Skin of body (tissue), 2 donors: ENCODE measurements around the gene KRT14. TPM values are rescaled to one million over a fixed set of nuclear protein-coding genes. Genes with fewer than 3 reads are reported as not detected.
"Not testable (repeated sequence)": the region's sequence is repeated elsewhere in the genome, so short reads cannot be mapped to it uniquely, and the experiment has no call there.

ENCODE experiments used
- DNase-seq: peaks from one replicate; lab custom pipeline; 2025; lab: John Stamatoyannopoulos, UW
- total RNA-seq: library from RNA; depleted of rRNA; stranded (reverse); fragments of >200 nt; gene quantifications from one replicate; pipeline ENCODE4 v1.2.3, GENCODE V29; 2014

KRT14 gene
- total RNA-seq, 1 donor from 2014 or later = 763 TPM

DNA sequence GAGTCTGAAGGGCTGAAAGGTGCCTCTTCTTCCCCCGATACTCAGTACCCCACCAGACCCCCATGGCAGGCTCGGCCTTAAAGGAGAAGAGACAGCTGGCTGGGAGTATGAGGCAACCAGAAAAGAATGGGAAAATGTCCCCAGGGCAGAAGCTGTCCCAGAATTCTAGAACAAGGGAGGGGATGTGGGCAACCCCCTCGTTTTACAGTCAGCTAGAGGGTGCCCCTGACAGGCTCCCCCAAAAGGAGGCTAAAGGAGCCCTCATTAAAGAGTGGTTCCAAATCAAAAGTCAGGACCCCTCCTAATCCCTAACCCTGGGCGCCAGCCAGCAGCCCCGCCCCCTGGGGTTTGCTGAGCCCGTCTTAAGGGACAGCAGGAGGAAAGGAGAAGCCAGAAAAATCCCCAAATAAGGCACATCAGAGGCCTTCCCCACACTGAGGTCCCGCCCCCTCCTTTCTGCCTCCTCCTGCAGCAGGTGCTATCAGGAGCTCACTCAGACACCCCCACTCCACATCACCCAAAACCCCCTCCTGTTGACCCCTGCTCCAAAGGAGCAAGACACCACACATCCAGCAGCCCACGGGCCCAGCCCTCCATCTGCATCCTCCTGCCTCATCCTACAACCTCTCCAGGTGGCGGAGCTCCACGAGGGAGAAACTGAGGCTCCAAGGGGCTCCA, 36.6 kb upstream of the KRT14 start:
- not testable (repeated sequence) for DNase-seq

DNA sequence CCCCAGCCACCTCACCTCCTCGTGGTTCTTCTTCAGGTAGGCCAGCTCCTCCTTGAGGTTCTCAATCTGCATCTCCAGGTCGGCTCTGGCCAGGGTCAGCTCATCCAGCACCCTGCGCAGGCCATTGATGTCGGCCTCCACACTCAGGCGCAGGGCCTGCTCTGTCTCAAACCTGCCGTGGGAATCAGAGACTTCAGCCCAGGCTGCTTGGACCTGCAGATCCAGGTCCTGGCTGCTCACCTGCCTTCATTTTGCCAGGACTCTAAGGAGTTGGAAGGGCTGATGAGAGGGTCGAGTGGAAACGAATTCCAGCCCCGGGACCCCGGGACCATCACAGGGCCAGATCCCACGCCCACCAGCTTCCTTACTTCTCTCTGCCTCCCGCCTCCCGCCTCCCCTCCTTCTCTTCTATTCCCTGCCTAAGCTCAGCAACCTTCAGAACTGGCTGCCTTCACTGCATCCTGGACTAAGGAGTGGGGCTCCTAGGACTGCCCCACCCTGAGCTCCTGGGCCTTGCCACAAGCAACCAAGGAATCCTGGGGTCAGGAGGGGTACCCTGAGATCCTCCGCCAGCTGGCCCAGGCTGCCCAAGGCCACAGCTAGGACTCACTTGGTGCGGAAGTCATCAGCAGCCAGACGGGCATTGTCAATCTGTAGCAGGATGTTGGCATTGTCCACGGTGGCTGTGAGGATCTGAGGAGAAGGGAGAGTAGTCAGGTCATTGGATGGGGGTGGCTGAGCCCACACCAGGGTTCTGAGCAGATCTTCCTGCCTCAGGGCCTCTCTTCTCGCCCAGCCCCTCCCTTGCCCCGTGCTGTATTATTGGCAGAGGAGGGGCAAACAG, 35.9 kb upstream of the KRT14 start:
- not testable (repeated sequence) for DNase-seq

DNA sequence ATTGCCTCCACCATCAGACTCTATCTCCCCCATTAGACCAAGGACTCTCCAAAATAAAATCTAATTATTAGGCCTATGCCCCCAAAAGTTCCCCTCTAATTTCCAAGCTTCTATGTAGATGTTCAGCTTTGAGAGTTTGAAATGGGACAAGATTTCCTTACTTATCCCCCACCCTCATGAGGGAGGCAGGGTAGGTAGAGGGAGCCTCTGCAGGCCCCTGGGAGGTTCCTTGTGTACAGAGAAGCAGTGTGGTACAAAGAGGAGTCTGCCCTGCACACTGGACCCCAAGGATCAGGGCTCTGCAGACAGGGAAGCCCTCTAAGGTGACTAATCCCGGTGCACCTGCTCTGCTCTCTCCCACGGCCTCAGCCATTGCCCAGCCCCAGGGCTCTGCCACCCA, 35.2 kb upstream of the KRT14 start:
- DNase-seq = no peak

DNA sequence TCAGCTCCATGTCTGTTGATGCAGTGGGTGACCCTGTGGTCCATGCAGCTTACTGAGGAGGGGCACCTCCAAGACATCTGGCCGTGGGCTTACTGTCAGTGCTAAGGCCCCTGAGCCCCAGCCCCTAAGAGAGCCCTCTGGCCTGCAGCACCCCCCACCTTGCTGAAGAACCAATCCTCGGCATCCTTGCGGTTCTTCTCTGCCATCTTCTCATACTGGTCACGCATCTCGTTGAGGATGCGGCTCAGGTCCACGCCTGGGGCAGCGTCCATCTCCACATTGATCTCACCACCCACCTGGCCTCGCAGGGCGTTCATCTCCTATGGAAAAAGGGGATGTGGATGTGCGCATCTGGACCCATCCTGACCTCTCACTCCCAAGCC, 34.7 kb upstream of the KRT14 start:
- DNase-seq = not testable (repeated sequence)

DNA sequence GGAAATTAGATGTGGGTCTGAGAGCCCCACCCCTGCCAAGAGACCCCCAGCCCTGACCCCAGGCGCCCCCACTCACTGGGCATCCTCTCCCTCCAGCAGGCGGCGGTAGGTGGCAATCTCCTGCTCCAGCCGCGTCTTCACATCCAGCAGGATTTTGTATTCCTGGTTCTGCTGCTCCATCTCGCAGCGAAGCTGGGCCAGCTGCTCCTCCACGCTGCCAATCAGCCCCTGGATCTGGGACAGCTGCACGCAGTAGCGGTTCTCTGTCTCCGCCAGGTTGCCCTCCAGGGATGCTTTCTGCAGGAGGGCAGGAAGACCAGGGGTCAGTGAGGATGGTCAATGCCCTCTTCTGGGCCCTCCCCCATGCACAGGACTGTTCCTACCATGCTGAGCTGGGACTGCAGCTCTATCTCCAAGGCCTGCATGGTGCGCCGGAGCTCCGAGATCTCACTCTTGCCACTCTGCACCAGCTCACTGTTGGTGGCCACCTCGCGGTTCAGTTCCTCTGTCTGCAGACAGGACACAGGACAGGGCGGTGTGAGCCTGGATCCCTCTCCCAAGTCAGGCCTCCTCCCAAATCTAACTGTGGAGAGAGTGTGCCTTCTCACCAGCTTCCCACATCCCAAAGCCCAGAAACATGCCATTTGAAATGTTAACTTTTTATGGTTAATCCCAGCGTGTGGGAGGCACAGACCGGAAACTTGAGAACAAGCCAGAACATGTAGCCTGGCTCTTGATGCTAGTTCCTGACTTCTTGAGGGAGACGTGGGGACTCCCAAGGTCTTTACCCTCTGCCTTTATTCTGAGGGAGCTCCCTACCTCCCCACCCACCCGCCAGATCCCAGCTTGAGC, 34.1 kb upstream of the KRT14 start:
- no peak for DNase-seq

DNA sequence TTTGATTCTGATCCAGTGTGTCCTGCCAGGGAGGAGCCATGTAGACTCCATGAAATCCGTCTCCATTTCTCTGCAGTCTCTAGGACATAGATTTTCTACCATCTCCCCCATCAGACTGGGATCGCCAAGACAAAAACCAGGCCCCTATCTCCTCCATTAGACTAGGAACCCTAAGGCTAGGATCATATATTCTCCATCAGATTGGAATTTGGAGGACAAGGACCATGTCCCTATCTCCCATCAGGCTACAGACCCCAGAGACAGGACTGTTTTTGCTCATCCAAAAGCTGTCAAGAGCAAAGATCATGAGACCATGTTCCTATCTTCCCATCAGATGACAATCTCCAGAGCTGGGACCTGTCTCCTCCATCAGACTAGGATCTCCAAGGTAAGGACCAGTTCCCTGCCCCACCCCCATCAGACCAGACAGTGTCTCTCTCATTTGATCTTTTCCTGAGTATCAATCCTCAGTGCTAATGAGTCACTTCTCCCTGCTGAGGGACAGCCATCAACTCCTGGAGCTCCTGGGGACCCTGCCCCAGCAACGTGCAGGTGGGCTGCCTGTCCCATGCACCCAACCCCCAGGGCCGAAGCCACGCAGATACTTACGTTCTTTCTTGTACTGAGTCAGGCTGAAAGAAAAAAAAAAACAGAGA, 33.4 kb upstream of the KRT14 start:
- DNase-seq = not testable (repeated sequence)

DNA sequence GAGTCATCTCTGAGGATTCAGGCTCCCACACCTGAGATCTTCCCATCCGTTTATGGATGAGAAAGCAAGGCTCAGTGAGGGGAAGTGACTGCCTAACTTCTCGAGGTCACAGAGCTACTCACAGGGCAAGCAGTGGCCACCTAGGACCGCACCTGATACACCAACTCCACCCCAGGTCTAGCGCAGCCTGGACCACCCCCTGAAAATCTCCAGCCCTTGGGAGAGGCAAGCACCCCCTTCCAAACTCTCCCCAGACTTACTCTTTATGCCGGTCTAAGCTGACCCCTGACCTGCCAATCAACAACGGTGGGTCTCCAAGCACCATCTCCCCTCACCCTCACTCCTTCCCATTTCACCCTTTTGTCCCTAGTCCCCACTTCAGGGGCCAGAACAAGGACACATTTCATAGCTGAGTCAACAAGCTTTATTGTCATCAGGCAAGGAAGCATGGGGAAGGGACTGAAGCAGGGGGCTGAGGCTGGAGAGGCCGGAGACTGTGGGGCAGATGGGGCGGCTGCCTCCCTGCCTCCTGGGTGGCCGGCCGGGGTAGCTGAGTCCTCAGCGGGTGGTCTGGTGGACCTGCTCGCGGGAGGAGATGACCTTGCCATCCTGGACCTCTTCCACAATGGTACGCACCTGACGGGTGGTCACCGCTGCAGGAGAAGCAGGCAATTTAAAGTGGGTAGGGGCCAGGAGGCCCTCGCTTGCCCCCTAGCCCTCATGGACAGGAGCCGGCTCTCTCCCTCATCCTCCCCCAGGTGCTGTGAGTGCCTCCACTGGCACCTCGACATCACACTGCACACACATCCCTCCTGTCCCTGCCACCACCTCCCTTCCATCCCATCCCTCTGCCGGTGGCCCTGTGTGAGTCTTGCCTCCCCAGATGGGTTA, 32.6 kb upstream of the KRT14 start:
- DNase-seq = no peak

DNA sequence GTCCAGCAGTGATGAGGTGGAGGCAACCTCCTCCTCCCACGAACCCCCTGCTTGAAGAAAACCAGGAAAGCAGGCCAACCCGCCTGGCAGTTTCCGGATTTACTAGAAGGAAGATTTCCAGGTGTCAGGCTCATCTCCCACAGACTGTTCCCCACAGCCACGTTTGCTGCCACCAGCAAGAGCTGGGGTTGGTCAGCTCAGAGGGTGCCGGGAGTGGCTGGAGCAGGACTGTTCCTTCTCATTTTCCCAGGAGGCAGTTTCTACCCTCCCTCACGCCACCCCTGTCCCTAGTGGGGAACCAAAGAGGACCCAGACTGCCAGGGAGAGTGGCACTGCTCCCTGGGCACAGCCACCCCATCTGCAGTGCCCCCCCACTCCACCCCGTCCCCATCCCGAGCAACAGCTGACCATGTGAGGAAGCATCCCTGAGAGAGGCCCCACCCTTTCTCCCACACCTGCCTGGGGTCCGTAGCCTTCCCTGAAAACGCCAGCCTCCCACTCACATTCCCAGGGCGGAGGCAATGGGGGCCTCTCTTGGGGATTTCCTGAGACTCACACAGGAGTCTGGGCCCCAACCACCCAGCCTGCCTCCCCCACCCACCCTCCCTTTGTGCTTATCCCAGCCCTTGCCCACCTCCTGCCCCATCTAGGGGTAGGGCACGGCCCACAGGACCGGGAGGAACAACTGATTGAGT, 31.8 kb upstream of the KRT14 start:
- no peak for DNase-seq

DNA sequence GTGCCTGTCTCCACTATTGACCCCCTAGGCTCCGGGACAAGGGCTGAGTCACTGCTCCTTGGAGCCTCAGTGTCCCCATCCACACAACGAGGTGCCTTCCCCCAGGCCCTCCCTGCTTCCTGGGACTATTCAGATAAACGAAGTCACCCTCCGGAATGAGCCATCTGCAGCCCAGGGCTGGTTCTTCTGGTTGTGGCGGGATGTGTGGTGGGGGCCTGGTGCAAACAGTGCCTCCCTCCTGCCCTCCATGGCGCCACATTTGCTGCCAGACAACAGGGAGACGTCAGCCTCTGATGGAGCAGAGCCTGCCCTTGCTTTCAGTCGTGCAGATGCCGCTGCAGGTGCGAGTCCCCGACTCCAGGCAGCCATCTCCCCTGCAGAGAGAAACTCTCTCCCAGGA, 31.0 kb upstream of the KRT14 start:
- DNase-seq = no peak

DNA sequence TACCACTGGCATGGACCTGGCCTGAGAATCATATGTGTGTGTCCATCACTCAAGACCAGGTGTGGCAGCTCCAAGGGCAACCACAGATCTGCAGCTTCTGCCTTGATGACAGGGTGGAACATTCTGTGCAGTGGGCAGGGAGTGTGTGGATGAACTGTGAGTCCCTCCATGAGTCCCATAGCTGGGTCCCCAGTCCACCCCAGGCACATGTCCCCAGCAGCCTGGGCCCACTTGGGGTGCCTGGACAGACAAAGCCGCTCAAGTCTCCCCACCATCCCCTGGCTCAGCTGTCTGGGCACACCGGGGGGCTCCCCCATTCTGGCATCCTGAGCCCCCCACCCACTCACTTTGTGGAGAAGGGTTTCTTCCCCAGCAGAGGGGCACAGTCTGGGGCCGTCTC, 30.4 kb upstream of the KRT14 start:
- DNase-seq = no peak

DNA sequence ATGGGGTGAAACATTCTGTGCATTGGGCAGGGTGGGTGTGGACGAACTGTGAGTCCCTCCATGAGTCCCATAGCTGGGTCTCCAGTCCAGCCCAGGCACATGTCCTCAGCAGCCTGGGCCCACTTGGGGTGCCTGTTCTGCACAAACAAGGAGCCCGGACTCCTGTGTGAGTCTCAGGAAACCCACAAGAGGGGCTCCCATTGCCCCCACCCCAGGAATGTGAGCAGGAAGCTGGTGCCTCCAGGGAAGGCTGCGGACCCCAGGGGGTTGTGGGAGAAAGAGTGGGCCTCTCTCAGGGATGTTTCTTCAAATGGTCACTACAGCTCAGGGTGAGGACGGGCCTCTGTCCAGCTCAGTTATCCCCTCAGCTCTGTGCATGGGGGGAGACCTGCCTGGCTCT, 29.8 kb upstream of the KRT14 start:
- DNase-seq = not testable (repeated sequence)

DNA sequence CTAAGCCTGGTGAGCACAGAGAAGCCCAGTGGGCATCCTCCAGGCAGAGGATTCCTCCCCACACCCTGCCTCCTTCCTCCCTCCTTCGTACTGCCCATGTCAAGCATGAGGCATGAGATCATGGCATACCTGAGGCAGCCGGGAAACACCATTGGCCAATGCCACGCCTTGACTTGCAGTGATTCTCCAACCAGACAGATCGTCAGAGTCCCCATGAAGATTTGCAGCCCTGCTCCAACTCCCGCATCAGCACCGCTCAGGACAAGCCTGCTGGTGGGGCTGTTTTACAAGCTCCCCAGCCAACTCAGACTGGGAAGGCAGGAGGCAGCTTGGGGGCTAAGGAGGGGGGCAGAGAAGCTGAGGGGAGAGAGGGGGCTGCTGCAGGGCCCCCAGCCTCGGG, 28.8 kb upstream of the KRT14 start:
- no peak for DNase-seq

DNA sequence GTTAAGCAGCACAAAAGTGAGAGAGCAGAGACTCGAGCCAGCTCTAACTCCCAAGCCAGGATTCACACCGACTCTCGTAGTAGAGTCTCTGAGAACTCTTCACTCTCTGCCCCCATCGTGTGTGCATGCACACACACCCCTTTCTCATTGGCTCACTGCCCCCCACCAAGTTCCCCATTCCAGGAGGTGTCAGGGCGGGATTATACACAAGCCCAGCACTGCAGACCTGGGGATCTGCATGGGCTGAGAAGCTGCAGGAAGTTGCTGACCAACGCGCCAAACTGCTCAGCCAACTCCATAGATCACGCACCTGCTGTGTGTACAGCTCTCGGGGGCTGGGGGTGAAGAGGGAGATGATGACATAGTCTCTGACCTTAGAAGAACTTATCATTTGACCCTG, 28.1 kb upstream of the KRT14 start:
- not testable (repeated sequence) for DNase-seq

DNA sequence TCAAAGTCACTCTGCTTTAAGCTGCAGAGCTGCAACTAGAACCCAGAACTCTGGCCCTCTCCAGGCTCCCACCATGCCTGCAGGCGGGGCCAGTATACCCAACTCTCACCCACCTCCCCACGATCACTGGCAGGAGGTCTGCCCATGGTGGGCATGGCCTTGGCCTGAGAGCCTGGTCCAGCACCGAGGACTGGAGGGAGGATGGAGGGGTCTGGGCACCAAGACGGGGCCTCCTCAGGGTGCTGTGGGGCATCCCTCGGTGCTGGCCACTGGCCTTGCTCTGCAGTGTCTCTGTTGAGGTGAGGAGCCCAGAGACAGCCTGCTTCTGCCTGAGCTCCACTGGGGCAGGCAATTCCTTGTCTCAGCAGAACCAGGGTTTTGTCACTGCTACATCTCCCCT, 27.4 kb upstream of the KRT14 start:
- DNase-seq = no peak

DNA sequence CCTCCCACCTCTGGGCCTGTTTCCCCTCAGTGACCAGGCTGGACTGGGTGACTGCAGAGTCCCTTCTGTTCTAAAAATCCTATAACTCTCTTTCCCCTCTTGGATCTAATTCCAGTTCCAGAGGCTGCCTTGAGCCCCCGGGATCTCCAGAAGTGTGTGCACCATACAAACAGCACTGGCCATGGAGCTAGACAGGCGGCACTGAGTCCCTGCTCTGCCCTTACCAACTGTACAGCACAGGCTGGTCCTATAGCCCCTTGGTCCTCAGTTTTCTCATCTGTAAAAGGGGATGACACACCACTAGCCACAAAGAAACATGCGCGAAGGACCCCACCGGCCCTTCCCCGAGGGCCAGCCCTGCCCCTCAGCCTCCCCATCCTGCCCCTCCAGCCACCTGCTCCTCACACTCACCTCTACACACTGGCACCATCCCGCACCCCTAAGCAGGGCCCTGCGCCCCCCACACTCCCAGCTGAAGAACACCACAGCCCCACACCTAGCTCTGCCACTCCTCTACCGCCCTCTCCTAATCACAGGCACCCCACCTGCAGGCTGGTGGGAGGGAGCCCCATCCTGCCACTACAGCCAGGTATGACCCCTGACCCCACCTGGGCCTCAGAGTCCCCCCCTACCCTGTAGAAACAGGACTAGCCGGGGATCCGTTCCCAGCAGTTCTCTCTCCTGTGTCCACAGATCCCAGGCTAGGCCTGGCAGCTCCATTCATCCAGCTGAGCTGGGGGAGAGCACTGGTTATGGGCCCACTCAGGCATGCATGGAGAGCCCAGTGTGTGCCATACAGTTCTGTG, 26.8 kb upstream of the KRT14 start:
- no peak for DNase-seq

DNA sequence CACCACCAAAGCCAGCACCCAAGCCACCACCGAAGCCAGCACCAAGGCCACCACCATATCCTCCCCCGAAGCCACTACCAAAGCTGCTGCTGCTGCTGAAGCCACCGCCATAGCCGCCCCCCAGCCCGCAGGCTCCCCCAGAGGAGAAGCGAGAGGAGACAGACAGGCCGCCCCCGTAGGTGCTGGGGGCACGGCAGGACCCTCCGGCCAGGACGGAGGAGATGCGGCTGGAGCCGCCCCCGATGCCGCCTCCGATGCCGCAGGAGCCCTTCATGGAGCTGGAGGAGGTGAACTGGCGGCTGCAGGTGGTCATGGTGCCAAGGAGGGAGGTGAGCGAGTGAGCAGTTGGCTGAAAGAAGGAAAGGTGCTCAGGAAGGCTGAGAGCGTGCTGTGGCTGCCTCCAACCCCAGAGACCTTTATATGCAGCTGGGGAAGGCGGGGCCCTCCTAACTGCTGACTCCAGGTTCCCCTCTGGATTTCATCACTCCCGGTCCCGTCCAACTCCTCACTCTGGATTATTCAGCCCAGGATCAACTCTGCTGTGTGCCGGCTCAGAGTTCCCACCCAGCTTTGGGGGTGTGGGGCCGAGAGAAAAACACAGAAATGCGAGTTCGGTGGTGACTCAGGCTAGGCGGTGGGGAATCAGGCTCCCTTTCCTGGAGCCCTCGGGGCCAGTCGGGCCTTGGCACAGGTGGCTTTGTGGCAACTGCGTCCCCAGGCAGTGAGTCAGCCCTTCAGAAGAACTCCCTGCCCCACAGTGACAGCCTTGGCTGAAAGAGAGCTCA, 25.9 kb upstream of the KRT14 start, which contains the start of gene KRT16:
TSS of gene KRT16 (minus strand) at position 392 of the 785 bp plus-strand sequence. CDS start at position 313, 79 bp downstream.
- not testable (repeated sequence) for DNase-seq

DNA sequence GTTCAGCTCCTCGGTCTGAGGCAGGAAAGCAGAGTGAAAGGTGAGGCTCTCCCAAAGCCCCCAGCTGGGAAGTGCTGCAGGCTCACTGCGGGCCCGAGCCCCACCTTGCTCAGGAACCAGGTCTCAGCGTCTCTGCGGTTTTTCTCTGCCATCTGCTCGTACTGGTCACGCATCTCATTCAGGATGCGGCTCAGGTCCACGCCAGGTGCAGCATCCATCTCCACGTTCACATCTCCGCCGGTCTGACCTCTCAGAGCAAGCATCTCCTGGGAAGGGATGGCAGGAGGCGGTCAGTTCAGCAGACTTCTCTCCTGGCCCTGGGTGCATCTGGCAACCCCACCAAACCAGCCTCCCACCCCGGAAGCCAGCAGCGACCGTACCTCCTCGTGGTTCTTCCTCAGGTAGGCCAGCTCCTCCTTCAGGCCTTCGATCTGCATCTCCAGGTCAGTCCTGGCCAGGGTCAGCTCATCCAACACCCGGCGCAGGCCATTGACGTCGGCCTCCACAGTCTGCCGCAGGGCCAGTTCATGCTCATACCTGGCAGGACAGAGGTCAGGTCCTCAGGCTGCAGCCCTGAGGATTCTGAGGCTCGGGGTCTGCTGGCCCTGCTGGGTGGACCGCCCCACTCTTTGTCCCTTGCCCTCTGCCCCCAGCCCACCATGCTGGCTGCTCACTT, 24.4 kb upstream of the KRT14 start:
- DNase-seq = no peak
